HEK293 (cell line): ENCODE measurements around the gene STAG3.

Experiments used
- BCL11A ChIP-seq: fragments of 450-650 bp; formaldehyde crosslinking; IDR thresholded peaks from 2 replicates; pipeline ENCODE4 v1.5.1; 2016; ENCODE audit warnings: low read depth, missing biosample characterization, missing genetic modification characterization
- GLI2 ChIP-seq: fragments of 450-650 bp; formaldehyde crosslinking; IDR thresholded peaks from 2 replicates; pipeline ENCODE4; 2017; ENCODE audit warnings: missing biosample characterization, missing genetic modification characterization, low read depth, borderline replicate concordance
- GLIS1 ChIP-seq: fragments of 450-650 bp; formaldehyde crosslinking; IDR thresholded peaks from 2 replicates; pipeline ENCODE4 v1.5.1; 2016; ENCODE audit warnings: missing biosample characterization, missing genetic modification characterization
- GLIS2 ChIP-seq: fragments of 450-650 bp; formaldehyde crosslinking; IDR thresholded peaks from 2 replicates; pipeline ENCODE4 v1.5.1; 2016; ENCODE audit warnings: missing biosample characterization, missing genetic modification characterization
- KLF1 ChIP-seq: fragments of 450-650 bp; formaldehyde crosslinking; IDR thresholded peaks from 2 replicates; pipeline ENCODE4 v1.5.1; 2016; ENCODE audit warnings: missing biosample characterization, missing genetic modification characterization
- KLF9 ChIP-seq: fragments of 450-650 bp; formaldehyde crosslinking; IDR thresholded peaks from 2 replicates; pipeline ENCODE4 v1.5.1; 2016; ENCODE audit warnings: missing biosample characterization, missing genetic modification characterization, low read depth
- PRDM1 ChIP-seq: fragments of 450-650 bp; formaldehyde crosslinking; IDR thresholded peaks from 2 replicates; pipeline ENCODE4; 2016; ENCODE audit warnings: missing biosample characterization, missing genetic modification characterization
- YY2 ChIP-seq: fragments of 450-650 bp; formaldehyde crosslinking; IDR thresholded peaks from 2 replicates; pipeline ENCODE4 v1.5.1; 2016; ENCODE audit warnings: missing biosample characterization, missing genetic modification characterization
- ZBTB8A ChIP-seq: fragments of 450-650 bp; formaldehyde crosslinking; IDR thresholded peaks from 2 replicates; pipeline ENCODE4 v1.5.1; 2016; ENCODE audit warnings: missing biosample characterization, missing genetic modification characterization
- ZNF10 ChIP-seq: fragments of 450-650 bp; formaldehyde crosslinking; IDR thresholded peaks from 2 replicates; pipeline ENCODE4 v1.5.1; 2017; ENCODE audit warnings: missing biosample characterization, missing genetic modification characterization
- ZNF114 ChIP-seq: fragments of 450-650 bp; formaldehyde crosslinking; IDR thresholded peaks from 2 replicates; pipeline ENCODE4 v1.5.0; 2017; ENCODE audit warnings: missing biosample characterization, missing genetic modification characterization
- ZNF211 ChIP-seq: fragments of 450-650 bp; formaldehyde crosslinking; IDR thresholded peaks from 2 replicates; pipeline ENCODE4 v1.5.1; 2016; ENCODE audit warnings: low read depth, missing biosample characterization, missing genetic modification characterization
- ZNF266 ChIP-seq: fragments of 450-650 bp; formaldehyde crosslinking; IDR thresholded peaks from 2 replicates; pipeline ENCODE4 v1.5.1; 2016; ENCODE audit warnings: missing biosample characterization, missing genetic modification characterization, low read depth
- ZNF341 ChIP-seq: fragments of 450-650 bp; formaldehyde crosslinking; IDR thresholded peaks from 2 replicates; pipeline ENCODE4; 2016; ENCODE audit warnings: low read depth, missing biosample characterization, missing genetic modification characterization
- ZNF366 ChIP-seq: fragments of 450-650 bp; formaldehyde crosslinking; conservative IDR thresholded peaks from 2 replicates; pipeline ENCODE4 v1.5.1; 2016; ENCODE audit warnings: missing biosample characterization, missing genetic modification characterization
- ZNF394 ChIP-seq: fragments of 450-650 bp; formaldehyde crosslinking; IDR thresholded peaks from 2 replicates; pipeline ENCODE4 v1.5.1; 2016; ENCODE audit warnings: missing biosample characterization, missing genetic modification characterization, mild to moderate bottlenecking, moderate library complexity, borderline replicate concordance
- ZNF514 ChIP-seq: fragments of 450-650 bp; formaldehyde crosslinking; IDR thresholded peaks from 2 replicates; pipeline ENCODE4 v1.5.1; 2016; ENCODE audit warnings: missing biosample characterization, missing genetic modification characterization
- ZNF571 ChIP-seq: fragments of 450-650 bp; formaldehyde crosslinking; IDR thresholded peaks from 2 replicates; pipeline ENCODE4 v1.5.0; 2017; ENCODE audit warnings: missing biosample characterization, missing genetic modification characterization
- ZNF600 ChIP-seq: fragments of 450-650 bp; formaldehyde crosslinking; IDR thresholded peaks from 2 replicates; pipeline ENCODE4 v1.5.1; 2016; ENCODE audit warnings: missing biosample characterization, missing genetic modification characterization
- ZNF626 ChIP-seq: fragments of 450-650 bp; sonication (Bioruptor Pico); formaldehyde crosslinking; IDR thresholded peaks from 2 replicates; pipeline ENCODE4 v1.5.1; 2018; ENCODE audit warnings: missing biosample characterization, missing genetic modification characterization, inconsistent platforms
- ZNF658 ChIP-seq: fragments of 450-650 bp; formaldehyde crosslinking; IDR thresholded peaks from 2 replicates; pipeline ENCODE4; 2016; ENCODE audit warnings: missing biosample characterization, missing genetic modification characterization
- ZNF670 ChIP-seq: fragments of 450-650 bp; formaldehyde crosslinking; IDR thresholded peaks from 2 replicates; pipeline ENCODE4 v1.5.1; 2016; ENCODE audit warnings: missing biosample characterization, missing genetic modification characterization, low read depth
- ZNF747 ChIP-seq: fragments of 450-650 bp; formaldehyde crosslinking; IDR thresholded peaks from 2 replicates; pipeline ENCODE4 v1.5.1; 2016; ENCODE audit warnings: missing biosample characterization, missing genetic modification characterization
- ZNF830 ChIP-seq: fragments of 450-650 bp; IDR thresholded peaks from 2 replicates; pipeline ENCODE4 v1.5.0; 2018; ENCODE audit warnings: missing biosample characterization, missing genetic modification characterization, low read depth, mild to moderate bottlenecking, moderate library complexity
- TF ChIP-seq, protein P1 (sequence below): fragments of 450-650 bp; formaldehyde crosslinking; conservative IDR thresholded peaks from 2 replicates; pipeline ENCODE4 v1.5.1; 2016; ENCODE audit warnings: low read depth, missing biosample characterization, missing genetic modification characterization
- TF ChIP-seq, protein P2 (sequence below): sonication (generic); formaldehyde crosslinking; IDR thresholded peaks from 2 replicates; pipeline ENCODE4 v1.8.1; 2022; ENCODE audit warnings: mild to moderate bottlenecking, moderate library complexity, missing genetic modification reagents
- TF ChIP-seq, protein P3 (sequence below): fragments of 450-650 bp; formaldehyde crosslinking; IDR thresholded peaks from 2 replicates; pipeline ENCODE4 v1.5.1; 2016; ENCODE audit warnings: missing biosample characterization, missing genetic modification characterization
- TF ChIP-seq, protein P4 (sequence below): fragments of 450-650 bp; formaldehyde crosslinking; IDR thresholded peaks from 2 replicates; pipeline ENCODE4 v1.5.1; 2016; ENCODE audit warnings: missing biosample characterization, missing genetic modification characterization
- TF ChIP-seq, protein P5 (sequence below): fragments of 450-650 bp; formaldehyde crosslinking; IDR thresholded peaks from 2 replicates; pipeline ENCODE4 v1.5.1; 2017; ENCODE audit warnings: missing biosample characterization, missing genetic modification characterization

Gene STAG3

DNA sequence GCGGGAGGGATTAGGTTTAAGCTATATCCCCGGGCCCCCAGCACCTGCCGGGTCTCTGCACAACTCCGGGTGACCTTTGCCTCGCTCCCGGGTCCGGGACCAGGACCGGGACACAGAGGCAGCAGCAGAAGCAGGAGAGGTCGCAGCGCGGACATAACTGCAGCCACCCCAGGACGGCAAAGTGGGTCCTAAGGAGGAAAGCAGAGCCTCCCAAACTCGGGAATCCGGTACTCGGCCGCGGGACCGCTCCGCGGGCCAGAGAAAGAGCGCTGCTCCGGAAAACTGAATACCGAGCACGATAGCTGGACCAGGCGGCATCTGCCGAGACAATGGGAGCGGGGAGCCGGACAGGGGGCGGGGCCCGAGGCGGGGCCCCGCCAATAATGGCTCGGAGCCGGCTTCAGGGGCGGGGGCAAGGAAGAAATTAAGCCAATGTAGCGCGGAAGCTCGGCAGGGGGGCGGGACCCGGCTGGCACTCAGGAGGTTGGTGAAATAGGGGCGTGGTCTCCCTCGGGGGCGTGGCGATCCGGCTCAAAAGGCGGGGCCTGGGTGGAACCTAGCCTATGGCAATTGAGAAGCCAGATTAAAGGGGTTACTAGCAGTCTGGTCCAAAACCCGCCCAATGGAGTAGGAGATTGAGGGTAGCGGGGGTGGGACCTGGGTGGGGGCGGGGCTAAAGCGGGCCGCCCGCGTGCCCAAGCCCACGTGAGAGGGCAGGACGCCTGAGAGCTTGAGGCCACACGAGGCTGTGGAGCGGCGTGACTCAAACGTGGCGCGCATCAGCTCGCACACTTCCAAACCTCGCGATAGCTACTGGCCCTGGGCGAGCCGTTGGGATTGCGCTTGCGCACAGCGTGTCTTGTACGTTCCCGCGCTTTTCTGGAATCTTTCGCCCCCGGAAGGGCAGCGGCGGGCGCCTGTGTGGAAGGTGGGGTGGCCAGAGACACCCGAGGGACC lies at the start of gene STAG3, which contains the start of gene GPC2 (continued):
- TF ChIP-seq, protein P1, sequence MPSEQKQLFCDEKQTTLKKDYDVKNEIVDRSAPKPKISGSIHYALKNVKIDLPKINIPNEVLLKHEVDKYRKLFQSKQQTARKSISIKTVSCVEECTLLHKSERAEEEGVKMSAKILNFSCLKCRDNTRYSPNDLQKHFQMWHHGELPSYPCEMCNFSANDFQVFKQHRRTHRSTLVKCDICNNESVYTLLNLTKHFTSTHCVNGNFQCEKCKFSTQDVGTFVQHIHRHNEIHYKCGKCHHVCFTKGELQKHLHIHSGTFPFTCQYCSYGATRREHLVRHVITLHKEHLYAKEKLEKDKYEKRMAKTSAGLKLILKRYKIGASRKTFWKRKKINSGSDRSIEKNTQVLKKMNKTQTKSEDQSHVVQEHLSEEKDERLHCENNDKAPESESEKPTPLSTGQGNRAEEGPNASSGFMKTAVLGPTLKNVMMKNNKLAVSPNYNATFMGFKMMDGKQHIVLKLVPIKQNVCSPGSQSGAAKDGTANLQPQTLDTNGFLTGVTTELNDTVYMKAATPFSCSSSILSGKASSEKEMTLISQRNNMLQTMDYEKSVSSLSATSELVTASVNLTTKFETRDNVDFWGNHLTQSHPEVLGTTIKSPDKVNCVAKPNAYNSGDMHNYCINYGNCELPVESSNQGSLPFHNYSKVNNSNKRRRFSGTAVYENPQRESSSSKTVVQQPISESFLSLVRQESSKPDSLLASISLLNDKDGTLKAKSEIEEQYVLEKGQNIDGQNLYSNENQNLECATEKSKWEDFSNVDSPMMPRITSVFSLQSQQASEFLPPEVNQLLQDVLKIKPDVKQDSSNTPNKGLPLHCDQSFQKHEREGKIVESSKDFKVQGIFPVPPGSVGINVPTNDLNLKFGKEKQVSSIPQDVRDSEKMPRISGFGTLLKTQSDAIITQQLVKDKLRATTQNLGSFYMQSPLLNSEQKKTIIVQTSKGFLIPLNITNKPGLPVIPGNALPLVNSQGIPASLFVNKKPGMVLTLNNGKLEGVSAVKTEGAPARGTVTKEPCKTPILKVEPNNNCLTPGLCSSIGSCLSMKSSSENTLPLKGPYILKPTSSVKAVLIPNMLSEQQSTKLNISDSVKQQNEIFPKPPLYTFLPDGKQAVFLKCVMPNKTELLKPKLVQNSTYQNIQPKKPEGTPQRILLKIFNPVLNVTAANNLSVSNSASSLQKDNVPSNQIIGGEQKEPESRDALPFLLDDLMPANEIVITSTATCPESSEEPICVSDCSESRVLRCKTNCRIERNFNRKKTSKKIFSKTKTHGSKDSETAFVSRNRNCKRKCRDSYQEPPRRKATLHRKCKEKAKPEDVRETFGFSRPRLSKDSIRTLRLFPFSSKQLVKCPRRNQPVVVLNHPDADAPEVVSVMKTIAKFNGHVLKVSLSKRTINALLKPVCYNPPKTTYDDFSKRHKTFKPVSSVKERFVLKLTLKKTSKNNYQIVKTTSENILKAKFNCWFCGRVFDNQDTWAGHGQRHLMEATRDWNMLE: no peak
- TF ChIP-seq ZNF366 (tag by site-specific recombination) (no peak), ZNF747 (no peak), ZNF514 (tag by site-specific recombination) (no peak), KLF9 (tag by site-specific recombination) (peak; percentile 89), PRDM1 (no peak), YY2 (tag by site-specific recombination) (no peak), ZNF658 (tag by site-specific recombination) (no peak), KLF1 (tag by site-specific recombination) (no peak), BCL11A (no peak), ZBTB8A (tag by site-specific recombination) (0 out of 2 replicates have a peak, but pooled peaks have one; percentile 17), GLIS1 (tag by site-specific recombination) (0 out of 2 replicates have a peak, but pooled peaks have one; percentile 9), ZNF211 (tag by site-specific recombination) (no peak), ZNF394 (no peak), ZNF10 (tag by site-specific recombination) (no peak), ZNF266 (tag by site-specific recombination) (no peak), ZNF114 (tag by site-specific recombination) (no peak), ZNF571 (no peak), ZNF670 (tag by site-specific recombination) (no peak), ZNF830 (tag by site-specific recombination) (no peak), GLI2 (no peak), GLIS2 (tag by site-specific recombination) (peak; percentile 27; the same call in 1 of the 2 replicates), ZNF626 (tag by site-specific recombination) (no peak), ZNF341 (tag by site-specific recombination) (no peak), ZNF600 (tag by site-specific recombination) (peak; percentile 25; the same call in 1 of the 2 replicates)
- TF ChIP-seq, protein P2, sequence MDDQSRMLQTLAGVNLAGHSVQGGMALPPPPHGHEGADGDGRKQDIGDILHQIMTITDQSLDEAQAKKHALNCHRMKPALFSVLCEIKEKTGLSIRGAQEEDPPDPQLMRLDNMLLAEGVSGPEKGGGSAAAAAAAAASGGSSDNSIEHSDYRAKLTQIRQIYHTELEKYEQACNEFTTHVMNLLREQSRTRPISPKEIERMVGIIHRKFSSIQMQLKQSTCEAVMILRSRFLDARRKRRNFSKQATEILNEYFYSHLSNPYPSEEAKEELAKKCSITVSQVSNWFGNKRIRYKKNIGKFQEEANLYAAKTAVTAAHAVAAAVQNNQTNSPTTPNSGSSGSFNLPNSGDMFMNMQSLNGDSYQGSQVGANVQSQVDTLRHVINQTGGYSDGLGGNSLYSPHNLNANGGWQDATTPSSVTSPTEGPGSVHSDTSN: peak; percentile 45; the same call in 1 of the 2 replicates
- TF ChIP-seq, protein P3, sequence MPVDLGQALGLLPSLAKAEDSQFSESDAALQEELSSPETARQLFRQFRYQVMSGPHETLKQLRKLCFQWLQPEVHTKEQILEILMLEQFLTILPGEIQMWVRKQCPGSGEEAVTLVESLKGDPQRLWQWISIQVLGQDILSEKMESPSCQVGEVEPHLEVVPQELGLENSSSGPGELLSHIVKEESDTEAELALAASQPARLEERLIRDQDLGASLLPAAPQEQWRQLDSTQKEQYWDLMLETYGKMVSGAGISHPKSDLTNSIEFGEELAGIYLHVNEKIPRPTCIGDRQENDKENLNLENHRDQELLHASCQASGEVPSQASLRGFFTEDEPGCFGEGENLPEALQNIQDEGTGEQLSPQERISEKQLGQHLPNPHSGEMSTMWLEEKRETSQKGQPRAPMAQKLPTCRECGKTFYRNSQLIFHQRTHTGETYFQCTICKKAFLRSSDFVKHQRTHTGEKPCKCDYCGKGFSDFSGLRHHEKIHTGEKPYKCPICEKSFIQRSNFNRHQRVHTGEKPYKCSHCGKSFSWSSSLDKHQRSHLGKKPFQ (tag by site-specific recombination): no peak
- TF ChIP-seq, protein P4, sequence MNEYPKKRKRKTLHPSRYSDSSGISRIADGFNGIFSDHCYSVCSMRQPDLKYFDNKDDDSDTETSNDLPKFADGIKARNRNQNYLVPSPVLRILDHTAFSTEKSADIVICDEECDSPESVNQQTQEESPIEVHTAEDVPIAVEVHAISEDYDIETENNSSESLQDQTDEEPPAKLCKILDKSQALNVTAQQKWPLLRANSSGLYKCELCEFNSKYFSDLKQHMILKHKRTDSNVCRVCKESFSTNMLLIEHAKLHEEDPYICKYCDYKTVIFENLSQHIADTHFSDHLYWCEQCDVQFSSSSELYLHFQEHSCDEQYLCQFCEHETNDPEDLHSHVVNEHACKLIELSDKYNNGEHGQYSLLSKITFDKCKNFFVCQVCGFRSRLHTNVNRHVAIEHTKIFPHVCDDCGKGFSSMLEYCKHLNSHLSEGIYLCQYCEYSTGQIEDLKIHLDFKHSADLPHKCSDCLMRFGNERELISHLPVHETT: no peak
- TF ChIP-seq, protein P5, sequence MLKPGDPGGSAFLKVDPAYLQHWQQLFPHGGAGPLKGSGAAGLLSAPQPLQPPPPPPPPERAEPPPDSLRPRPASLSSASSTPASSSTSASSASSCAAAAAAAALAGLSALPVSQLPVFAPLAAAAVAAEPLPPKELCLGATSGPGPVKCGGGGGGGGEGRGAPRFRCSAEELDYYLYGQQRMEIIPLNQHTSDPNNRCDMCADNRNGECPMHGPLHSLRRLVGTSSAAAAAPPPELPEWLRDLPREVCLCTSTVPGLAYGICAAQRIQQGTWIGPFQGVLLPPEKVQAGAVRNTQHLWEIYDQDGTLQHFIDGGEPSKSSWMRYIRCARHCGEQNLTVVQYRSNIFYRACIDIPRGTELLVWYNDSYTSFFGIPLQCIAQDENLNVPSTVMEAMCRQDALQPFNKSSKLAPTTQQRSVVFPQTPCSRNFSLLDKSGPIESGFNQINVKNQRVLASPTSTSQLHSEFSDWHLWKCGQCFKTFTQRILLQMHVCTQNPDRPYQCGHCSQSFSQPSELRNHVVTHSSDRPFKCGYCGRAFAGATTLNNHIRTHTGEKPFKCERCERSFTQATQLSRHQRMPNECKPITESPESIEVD (tag by site-specific recombination): no peak
